GM12891 (cell line): ENCODE measurements around the gene NAALADL2.

Source experiments
- POLR2A ChIP-seq: IDR thresholded peaks from 2 replicates; pipeline ENCODE4 v1.6.1; 2011; ENCODE audit warnings: low read depth, low read length, control low read depth
- POLR2AphosphoS5 ChIP-seq: IDR thresholded peaks from 2 replicates; pipeline ENCODE4 v1.6.1; 2011; ENCODE audit warnings: low read depth, low read length, control low read depth

GRCh38 chr3:175495331-175495730 lies 636.2 kb downstream of the NAALADL2 start:
- TF ChIP-seq POLR2A (no peak), POLR2AphosphoS5 (no peak)
